ENCODE measurements around the gene SDC1. TPM values are rescaled to one million over a fixed set of nuclear protein-coding genes. Genes with fewer than 3 reads are reported as not detected.

SDC1 gene
- total and polyA plus RNA-seq, 2 of the 8 experiments (the other 6 are each of a cell fraction or from before 2014, with no cell fraction given): 45.3 to 73.3 TPM

GRCh38 chr2:20254731-20255130, 29.8 kb upstream of the SDC1 start:
- H4K20me1 ChIP-seq (replicated peaks in 1 of 2; ENCODE audit: control insufficient read depth in 1 of 2, insufficient read depth in 2 of 2, low read length in 2 of 2): no peaks in the 10 kb centered on the region
- H2BK15ac ChIP-seq (ENCODE audit: low read length): no peak overlapping the region
- CTCF ChIA-PET (ENCODE audit: partially characterized antibody): interaction anchor here (1.4 to 1.9 kb wide), 3 partner anchors 8 to 388 kb away, joined by 3 to 7 read pairs (median 5); no protein-coding TSS in a partner anchor
- no peaks in the 10 kb centered on the region for H3K79me1 ChIP-seq (ENCODE audit: low read depth, low read length)
- H2AFZ ChIP-seq (ENCODE audit: low read length): no peak overlapping the region
- H3K9ac ChIP-seq (replicated peaks in 1 of 4; ENCODE audit: extremely low read depth in 1 of 4, low read depth in 3 of 4, low read length in 3 of 4): no peak overlapping the region
- H3K14ac ChIP-seq (ENCODE audit: insufficient read length): no peak overlapping the region
- H3K27ac ChIP-seq (ENCODE audit: low read depth, low read length): no peak overlapping the region
- no peak overlapping the region for H2BK20ac ChIP-seq (ENCODE audit: low read length)
- no peaks in the 10 kb centered on the region for H3K4me1 ChIP-seq (replicated peaks in 1 of 4; ENCODE audit: control insufficient read depth in 3 of 4, insufficient read depth in 4 of 4, low read length in 3 of 4)
- no peak overlapping the region for H2BK120ac ChIP-seq (replicated peaks; ENCODE audit: low read depth, low read length)
- H3K18ac ChIP-seq (ENCODE audit: extremely low read depth, low read length): no peak overlapping the region
- H4K8ac ChIP-seq (ENCODE audit: extremely low read depth, insufficient read depth, low read length): no peak overlapping the region; the same call in 1 of the 2 replicates
- H3K27me3 ChIP-seq (replicated peaks in 1 of 4; ENCODE audit: control insufficient read depth in 3 of 4, extremely low read depth in 1 of 4, insufficient read depth in 3 of 4, low read length in 3 of 4): no peaks in the 10 kb centered on the region
- no peaks in the 10 kb centered on the region for H3K79me2 ChIP-seq (ENCODE audit: control insufficient read depth in 1 of 2, insufficient read depth in 2 of 2, low read length in 2 of 2)
- no peaks in the 10 kb centered on the region for H3K23me2 ChIP-seq (ENCODE audit: low read depth, low read length)
- FAIRE-seq (no peak), DNase-seq (ENCODE audit: low read depth in 1 of 2, low spot score in 2 of 2) (no peak)
- H3K4me2 ChIP-seq (ENCODE audit: insufficient read depth in 1 of 2, low read depth in 2 of 2, low read length in 2 of 2): no peak overlapping the region
- no peak overlapping the region for H3K4ac ChIP-seq (replicated peaks; ENCODE audit: insufficient read length, low read depth, low read length)
- no peak overlapping the region for H2BK12ac ChIP-seq (ENCODE audit: low read depth, low read length)
- no peak overlapping the region for H3K56ac ChIP-seq (replicated peaks; ENCODE audit: insufficient read length, low read depth, low read length)
- 92% methylated on average over 4 of the region's 4 CpGs; no CpG with 5 or more reads in 1 of the 2 experiments for WGBS, 2 experiments (ENCODE audit: extremely low coverage in 1 of 2, insufficient coverage in 1 of 2, insufficient read length in 1 of 2, insufficient replicate concordance in 2 of 2, low coverage in 1 of 2, low lambda C conversion rate in 2 of 2, missing lambda C conversion rate in 1 of 2)
- POLR2A ChIA-PET (ENCODE audit: partially characterized antibody): no interaction called here
- H2BK5ac ChIP-seq (ENCODE audit: low read depth, low read length): no peak overlapping the region
- H2AK5ac ChIP-seq (ENCODE audit: low read depth, low read length): no peak overlapping the region
- TF ChIP-seq TEAD4 (IDR thresholded peaks at IDR 0.05; ENCODE audit: low read depth, low read length) (no peak), SAP30 (IDR thresholded peaks at IDR 0.05; ENCODE audit: insufficient read depth, insufficient replicate concordance, low read length) (no peak)
- H4K91ac ChIP-seq (replicated peaks; ENCODE audit: insufficient read length, low read length): no peak overlapping the region
- H4K5ac ChIP-seq (ENCODE audit: insufficient read length, low read depth, low read length): no peak overlapping the region
- peaks cover 11 to 90% (median 49%) of the 10 kb centered on the region in 4 experiments for H3K36me3 ChIP-seq (ENCODE audit: control insufficient read depth in 2 of 4, insufficient read depth in 4 of 4, low read length in 3 of 4)
- no peak overlapping the region for H3K23ac ChIP-seq (ENCODE audit: insufficient read length)
- H3K9me3 ChIP-seq (ENCODE audit: insufficient read depth in 2 of 2, low read depth in 1 of 2, low read length in 1 of 2): no peaks in the 10 kb centered on the region
- H3K4me3 ChIP-seq (ENCODE audit: extremely low read depth in 1 of 4, insufficient read depth in 2 of 4, low read depth in 3 of 4, low read length in 4 of 4): no peak overlapping the region
